Lung (tissue), 12 donors: Measurements from ENCODE around the gene UQCRC1. TPM values are rescaled to one million over a fixed set of nuclear protein-coding genes. Genes with fewer than 3 reads are reported as not detected.
A peak's percentile ranks its signal among the peaks of the same experiment; 100 is the strongest.

ENCODE experiments used
- ATAC-seq: fragments of 200-7000 bp; cut with Tn5 transposase; one replicate; pipeline ENCODE4 v1.9.1; 2020; ENCODE audit warnings: moderate number of reproducible peaks; ENCODE audit not compliant: insufficient read depth, low FRiP score
- DNase-seq, 3 donors: peaks; one replicate each; pipeline ENCODE4 v3.0.0-alpha.2; 2013 to 2017
- H3K27ac ChIP-seq, 2 donors: one replicate each; pipeline ENCODE4 v1.5.1; 2013; ENCODE audit warnings: mild to moderate bottlenecking in 2 of 2, moderate library complexity in 2 of 2, control low read depth in 1 of 2, inconsistent platforms in 1 of 2, low read depth in 1 of 2, low read length in 1 of 2
- H3K27me3 ChIP-seq, 3 donors: one replicate each; pipeline ENCODE4 v1.5.1; 2013; ENCODE audit warnings: low read length in 2 of 3; ENCODE audit not compliant: control insufficient read depth in 3 of 3, insufficient read depth in 3 of 3
- H3K36me3 ChIP-seq, 4 donors: one replicate each; pipeline ENCODE4 v1.5.1; 2013; ENCODE audit warnings: low read length in 4 of 4, mild to moderate bottlenecking in 1 of 4, moderate library complexity in 1 of 4; ENCODE audit not compliant: control insufficient read depth in 4 of 4, insufficient read depth in 4 of 4
- H3K4me1 ChIP-seq, 5 donors: one replicate each; pipeline ENCODE4 v1.5.1; 2013; ENCODE audit warnings: low read length in 5 of 5, mild to moderate bottlenecking in 2 of 5, moderate library complexity in 1 of 5; ENCODE audit not compliant: control insufficient read depth in 5 of 5, insufficient read depth in 5 of 5
- H3K4me3 ChIP-seq: one replicate; pipeline ENCODE4 v1.5.1; 2013; ENCODE audit warnings: mild to moderate bottlenecking, control low read depth, moderate library complexity
- H3K9ac ChIP-seq, 2 donors: one replicate each; pipeline ENCODE4 v1.5.1; 2013; ENCODE audit warnings: low read length in 2 of 2, control low read depth in 1 of 2; ENCODE audit not compliant: insufficient read depth in 1 of 2
- H3K9me3 ChIP-seq, 4 donors: one replicate each; pipeline ENCODE4 v1.5.1; 2013; ENCODE audit warnings: low read length in 3 of 4, mild to moderate bottlenecking in 1 of 4, moderate library complexity in 1 of 4; ENCODE audit not compliant: control insufficient read depth in 4 of 4, insufficient read depth in 3 of 4
- CTCF ChIP-seq: IDR thresholded peaks from 2 replicates; pipeline ENCODE4 v1.5.1; 2012; ENCODE audit warnings: mild to moderate bottlenecking; ENCODE audit errors: control extremely low read depth, extremely low read depth
- WGBS, 2 donors: extraction: QIAGEN DNeasy Blood & Tissue Kit; methylation state at CpG; one replicate each; pipeline ENCODE4 v1.1.7; 2013; 5-methylcytosine and 5-hydroxymethylcytosine counted together
- polyA plus RNA-seq, 2 donors: library from polyadenylated mRNA; stranded (reverse); fragments of 200-250 nt; gene quantifications; one replicate each; pipeline ENCODE4 v1.2.1, GENCODE V29; 2013
- total RNA-seq, 2 donors: library from RNA; depleted of rRNA in 1 of 2; stranded (reverse); fragments of >200 nt in 1 of 2; gene quantifications; one replicate each; pipeline ENCODE4 v1.2.1, GENCODE V29; 2014 to 2021
- donor health status: control.
- donor health status: control.
- donor health status: Bipolar disorder and iron deficiency.
- donor health status: healthy.
- donor health status: DM: yes; HTN: yes; CAD: no.

The UQCRC1 gene
- total and polyA plus RNA-seq, 4 donors, result 98.5 to 225 (median 176) TPM

GRCh38 chr3:48565591-48566400 is 43.6 kb downstream of the UQCRC1 start:
- Histone ChIP-seq H3K9ac (peak overlapping the region in 1 of 2 donors; percentile 28), H3K36me3 (no peaks in the 10 kb centered on the region), H3K27me3 (no peaks in the 10 kb centered on the region), H3K27ac (no peak overlapping the region), H3K4me1 (peaks cover 0 to 8% (median 2%) of the 10 kb centered on the region in 5 donors), H3K4me3 (no peak overlapping the region), H3K9me3 (no peaks in the 10 kb centered on the region)
- no peak for TF ChIP-seq CTCF
- 51 to 65% methylated on average over 6 to 7 of the region's 7 CpGs for WGBS, 2 donors
- ATAC-seq, result no peak
- DNase-seq, result no peak

GRCh38 chr3:48565186-48565585 is 44.3 kb downstream of the UQCRC1 start:
- Histone ChIP-seq H3K9ac (no peak overlapping the region), H3K9me3 (no peaks in the 10 kb centered on the region), H3K36me3 (no peaks in the 10 kb centered on the region), H3K27me3 (no peaks in the 10 kb centered on the region), H3K4me1 (peaks cover 0 to 14% (median 5%) of the 10 kb centered on the region in 5 donors), H3K4me3 (no peak overlapping the region), H3K27ac (no peak overlapping the region)
- ATAC-seq, result no peak
- no peak for DNase-seq
- WGBS, 2 donors, result 89 to 96% methylated on average over 11 of the region's 11 CpGs
- TF ChIP-seq CTCF, result no peak

- no peak overlapping the region for H3K9ac ChIP-seq
- no peaks in the 10 kb centered on the region for H3K9me3 ChIP-seq
- ATAC-seq (no peak), DNase-seq (no peak)
- TF ChIP-seq CTCF, result no peak
- no peaks in the 10 kb centered on the region for H3K27me3 ChIP-seq
- H3K4me3 ChIP-seq, result no peak overlapping the region
- 90 to 94% methylated on average over 11 of the region's 11 CpGs for WGBS, 2 donors
- H3K27ac ChIP-seq, result no peak overlapping the region
- H3K4me1 ChIP-seq, result peaks cover 0 to 17% (median 9%) of the 10 kb centered on the region in 5 donors
- no peaks in the 10 kb centered on the region for H3K36me3 ChIP-seq
Measured at GRCh38 chr3:48564667-48565066, 44.8 kb downstream of the UQCRC1 start.
